Stimulated activated CD4-positive, alpha-beta T cell treated with anti-CD3 and anti-CD28 coated beads, Interleukin-4, amount 100 ng/mL, for 4 hours (primary cell): ENCODE results near the gene ANKS3.

ENCODE experiments used
- DNase-seq, 2 experiments: peaks; one replicate each; pipeline ENCODE4 v3.0.0-alpha.2; 2020

Gene ANKS3

GRCh38 chr16:4694642-4695451 lies 39.2 kb downstream of the ANKS3 start:
- no peak for DNase-seq

GRCh38 chr16:4693956-4694641 lies 40.0 kb downstream of the ANKS3 start:
- DNase-seq, result peak; percentile 34 to 52

- DNase-seq, result peak; percentile 96
These were observed 40.6 kb downstream of the ANKS3 start, which contains the start of gene NUDT16L1 for GRCh38 chr16:4693296-4693955. Gene NUDT16L1 (plus strand): TSS chr16:4693562. CDS start chr16:4693727, 165 bp downstream.

- DNase-seq, result no peak
These were observed 41.4 kb downstream of the ANKS3 start for GRCh38 chr16:4692460-4693295.

GRCh38 chr16:4691666-4692412 lies 42.2 kb downstream of the ANKS3 start:
- no peak for DNase-seq

GRCh38 chr16:4690946-4691665 lies 43.0 kb downstream of the ANKS3 start:
- no peak for DNase-seq

GRCh38 chr16:4689864-4690704 lies 44.0 kb downstream of the ANKS3 start:
- no peak for DNase-seq

- no peak for DNase-seq
These were observed 44.9 kb downstream of the ANKS3 start for GRCh38 chr16:4689091-4689671.

GRCh38 chr16:4688674-4689045 lies 45.4 kb downstream of the ANKS3 start:
- DNase-seq, result no peak

GRCh38 chr16:4687946-4688673 lies 46.0 kb downstream of the ANKS3 start:
- no peak for DNase-seq

- DNase-seq, result no peak
These were observed 46.7 kb downstream of the ANKS3 start for GRCh38 chr16:4687416-4687815.

GRCh38 chr16:4686497-4687210 lies 47.4 kb downstream of the ANKS3 start:
- no peak for DNase-seq

- DNase-seq, result no peak
These were observed 48.1 kb downstream of the ANKS3 start for GRCh38 chr16:4685776-4686496.

GRCh38 chr16:4685292-4685691 lies 48.8 kb downstream of the ANKS3 start:
- DNase-seq, result no peak

GRCh38 chr16:4684763-4685162 lies 49.3 kb downstream of the ANKS3 start:
- DNase-seq, result no peak

- no peak for DNase-seq
These were observed 49.9 kb downstream of the ANKS3 start for GRCh38 chr16:4684058-4684715.
